Esophagus (tissue), 2 donors: ENCODE results near the gene ZEB1. TPM values are rescaled to one million over a fixed set of nuclear protein-coding genes. Genes with fewer than 3 reads are reported as not detected.

ENCODE experiments used
- H3K27ac ChIP-seq, 2 donors: one replicate each; pipeline ENCODE4 v1.5.1; 2013; ENCODE audit warnings: low read depth in 2 of 2, mild to moderate bottlenecking in 2 of 2, inconsistent platforms in 1 of 2, low read length in 1 of 2, moderate library complexity in 1 of 2
- H3K27me3 ChIP-seq, 2 donors: one replicate each; pipeline ENCODE4 v1.6.1; 2013; ENCODE audit warnings: low read length in 2 of 2, control low read depth in 1 of 2, mild to moderate bottlenecking in 1 of 2; ENCODE audit not compliant: insufficient read depth in 2 of 2, control insufficient read depth in 1 of 2
- H3K36me3 ChIP-seq, 2 donors: one replicate each; pipeline ENCODE4 v1.6.1; 2013; ENCODE audit warnings: low read length in 1 of 2; ENCODE audit not compliant: control insufficient read depth in 2 of 2, insufficient read depth in 2 of 2
- H3K4me1 ChIP-seq, 2 donors: one replicate each; pipeline ENCODE4 v1.6.1; 2013; ENCODE audit warnings: low read length in 1 of 2; ENCODE audit not compliant: control insufficient read depth in 2 of 2, insufficient read depth in 2 of 2
- H3K4me3 ChIP-seq, 2 donors: one replicate each; pipeline ENCODE4 v1.5.1; 2013; ENCODE audit warnings: low read length in 2 of 2, mild to moderate bottlenecking in 2 of 2, low read depth in 1 of 2, moderate library complexity in 1 of 2
- H3K9me3 ChIP-seq, 2 donors: one replicate each; pipeline ENCODE4 v1.6.1; 2013; ENCODE audit warnings: mild to moderate bottlenecking in 2 of 2, low read depth in 1 of 2, low read length in 1 of 2, moderate library complexity in 1 of 2; ENCODE audit not compliant: control insufficient read depth in 2 of 2, insufficient read depth in 1 of 2
- WGBS, 2 donors: extraction: QIAGEN DNeasy Blood & Tissue Kit; methylation state at CpG; one replicate each; pipeline ENCODE4 v1.1.7; 2013; 5-methylcytosine and 5-hydroxymethylcytosine counted together
- polyA plus RNA-seq, 2 donors: library from polyadenylated mRNA; stranded (reverse); fragments of 200-250 nt; gene quantifications; one replicate each; pipeline ENCODE4 v1.2.3, GENCODE V29; 2013
- donor health status: healthy with polysubstance abuse.
- donor health status: Bipolar disorder and iron deficiency.

The ZEB1 gene
- polyA plus RNA-seq, 2 donors, result 2.5 to 3.1 TPM

- Histone ChIP-seq H3K27me3 (no peaks in the 10 kb centered on the region), H3K36me3 (no peaks in the 10 kb centered on the region), H3K4me3 (no peak overlapping the region), H3K9me3 (peaks cover 0 to 2% of the 10 kb centered on the region in 2 donors), H3K27ac (no peak overlapping the region), H3K4me1 (peaks cover 3 to 6% of the 10 kb centered on the region in 2 donors)
- 82 to 84% methylated on average over 3 of the region's 3 CpGs for WGBS, 2 donors
These were observed 259.3 kb downstream of the ZEB1 start for GRCh38 chr10:31578181-31578852.

- peaks cover 3 to 8% of the 10 kb centered on the region in 2 donors for H3K4me1 ChIP-seq
- no peaks in the 10 kb centered on the region for H3K27me3 ChIP-seq
- H3K4me3 ChIP-seq, result no peak overlapping the region
- H3K27ac ChIP-seq, result no peak overlapping the region
- H3K36me3 ChIP-seq, result no peaks in the 10 kb centered on the region
- 86 to 90% methylated on average over 4 of the region's 4 CpGs for WGBS, 2 donors
- H3K9me3 ChIP-seq, result peaks cover 0 to 2% of the 10 kb centered on the region in 2 donors
These were observed 259.9 kb downstream of the ZEB1 start for GRCh38 chr10:31578951-31579350.
